GM19043 (cell line): ENCODE results near the gene PLXNA3.

Experiments used
- ATAC-seq: cut with Tn5 transposase; IDR thresholded peaks from one replicate; pipeline ENCODE4 v1.9.1; 2021; ENCODE audit warnings: low read depth; ENCODE audit not compliant: unreplicated experiment

The PLXNA3 gene

DNA sequence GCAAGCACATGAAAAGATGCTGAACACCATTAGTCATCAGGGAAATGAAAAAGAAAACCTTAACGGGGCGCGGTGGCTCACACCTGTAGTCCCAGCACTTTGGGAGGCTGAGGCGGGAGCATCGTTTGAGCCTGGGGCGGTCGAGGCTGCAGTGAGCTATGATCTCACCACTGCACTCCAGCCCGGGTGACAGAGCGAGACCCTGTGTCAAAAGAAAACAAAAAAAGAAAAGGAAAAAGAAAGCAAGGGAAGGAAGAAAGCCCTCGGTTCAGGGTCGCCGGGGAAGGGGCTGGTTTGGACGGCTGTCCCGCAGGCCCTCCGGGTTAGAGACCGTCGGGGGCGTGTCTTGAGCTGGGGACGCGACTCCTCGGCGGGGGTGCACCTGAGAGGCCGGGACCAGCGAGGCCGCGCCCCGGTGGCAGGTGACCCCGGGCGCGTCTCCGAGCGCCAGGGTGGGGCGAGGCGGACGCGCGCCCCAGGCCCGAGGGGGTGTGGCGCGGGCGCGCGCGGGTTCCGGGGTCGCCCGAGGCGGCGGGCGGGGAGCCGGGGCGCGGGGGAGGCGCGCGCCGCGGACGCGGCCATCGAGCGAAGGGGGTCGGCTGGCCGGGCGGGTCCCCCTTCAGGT is 478 bp upstream of the PLXNA3 start:
- ATAC-seq: peak; percentile 40

DNA sequence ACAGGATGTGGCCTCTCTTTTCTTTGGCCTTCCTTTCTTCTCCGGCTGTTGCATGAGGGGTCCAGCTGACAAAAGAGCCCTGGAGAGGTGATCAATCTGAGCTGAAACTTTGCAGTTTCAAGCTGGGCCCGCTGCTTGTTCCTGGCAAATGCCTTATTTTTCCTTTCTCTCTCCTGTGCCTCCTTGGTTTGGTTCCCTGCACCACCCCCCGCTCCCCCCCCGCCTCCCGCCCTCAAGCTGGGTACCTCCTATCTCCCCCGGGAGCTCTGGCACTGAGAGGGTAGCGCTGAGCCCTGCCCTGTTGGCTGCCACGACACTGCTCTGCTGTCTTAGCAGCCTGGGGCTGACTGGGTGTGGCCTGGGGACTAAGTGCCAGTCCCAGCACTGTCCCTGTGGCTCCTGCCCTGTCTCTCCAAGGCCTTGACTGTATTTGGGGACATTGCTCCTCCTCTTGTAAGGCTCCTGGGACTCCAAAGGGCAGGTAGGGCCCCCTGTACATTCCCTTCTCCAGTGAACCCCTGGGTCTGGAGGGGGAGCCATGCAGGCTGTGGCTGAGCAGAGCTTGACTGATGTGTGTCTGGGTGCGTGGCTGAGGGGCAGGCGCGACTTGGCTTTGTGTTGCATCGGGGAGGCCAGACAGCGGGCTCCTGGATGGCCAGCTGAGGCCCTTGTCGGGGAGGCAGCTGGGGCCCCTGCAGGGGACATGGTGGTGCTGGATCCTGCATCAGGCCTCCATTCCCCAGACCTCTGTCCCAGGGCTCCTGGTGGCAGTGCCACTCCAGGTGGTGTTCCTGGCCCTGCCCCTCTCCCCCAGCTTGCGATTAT is 1.1 kb downstream of the PLXNA3 start:
- ATAC-seq: no peak

DNA sequence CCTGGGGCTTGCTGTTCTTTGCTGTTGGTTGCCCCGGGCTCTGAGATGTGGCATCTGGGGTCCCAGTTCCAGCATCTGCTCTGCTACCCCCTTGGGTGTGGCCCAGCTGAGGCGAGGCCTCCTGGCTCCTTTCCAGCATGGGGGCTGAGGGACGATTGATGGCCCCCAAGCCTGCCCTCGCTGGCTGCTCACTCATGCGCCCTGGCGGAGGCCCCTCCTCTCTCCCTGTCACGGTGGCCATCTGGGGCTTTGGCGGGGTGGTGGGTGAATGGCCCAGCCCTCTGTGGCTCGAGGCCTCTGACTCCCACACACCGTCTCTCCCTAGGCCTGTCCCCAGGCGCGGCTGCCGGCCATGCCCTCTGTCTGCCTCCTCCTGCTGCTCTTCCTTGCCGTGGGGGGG is 1.8 kb downstream of the PLXNA3 start:
- ATAC-seq: no peak

DNA sequence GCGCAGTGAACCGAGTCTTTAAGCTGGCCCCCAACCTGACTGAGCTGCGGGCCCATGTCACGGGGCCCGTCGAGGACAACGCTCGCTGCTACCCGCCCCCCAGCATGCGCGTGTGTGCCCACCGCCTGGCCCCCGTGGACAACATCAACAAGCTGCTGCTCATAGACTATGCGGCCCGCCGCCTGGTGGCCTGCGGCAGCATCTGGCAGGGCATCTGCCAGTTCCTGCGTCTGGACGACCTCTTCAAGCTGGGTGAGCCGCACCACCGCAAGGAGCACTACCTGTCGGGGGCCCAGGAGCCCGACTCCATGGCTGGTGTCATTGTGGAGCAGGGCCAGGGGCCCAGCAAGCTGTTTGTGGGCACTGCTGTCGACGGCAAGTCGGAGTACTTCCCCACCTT is 2.2 kb downstream of the PLXNA3 start:
- ATAC-seq: no peak

DNA sequence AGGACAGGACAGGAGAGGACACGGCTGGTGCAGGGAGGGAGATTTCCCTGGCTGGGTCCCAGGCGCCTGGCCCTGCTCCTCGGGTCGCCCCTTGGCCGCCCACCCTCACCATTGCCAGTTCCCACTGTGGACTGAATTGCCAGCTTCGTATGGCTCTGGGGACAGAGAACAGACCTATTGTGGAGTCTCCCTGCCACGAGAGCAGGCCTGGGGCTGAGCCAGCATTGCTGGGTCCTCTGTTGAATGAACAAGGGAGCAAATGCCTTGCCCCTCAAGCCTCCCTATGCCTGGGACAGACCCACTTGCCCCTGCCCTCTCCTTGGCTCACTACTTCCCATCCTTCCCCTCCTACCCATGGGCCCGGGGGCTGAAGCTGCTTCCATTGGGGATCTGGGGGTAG is 4.3 kb downstream of the PLXNA3 start:
- ATAC-seq: no peak

DNA sequence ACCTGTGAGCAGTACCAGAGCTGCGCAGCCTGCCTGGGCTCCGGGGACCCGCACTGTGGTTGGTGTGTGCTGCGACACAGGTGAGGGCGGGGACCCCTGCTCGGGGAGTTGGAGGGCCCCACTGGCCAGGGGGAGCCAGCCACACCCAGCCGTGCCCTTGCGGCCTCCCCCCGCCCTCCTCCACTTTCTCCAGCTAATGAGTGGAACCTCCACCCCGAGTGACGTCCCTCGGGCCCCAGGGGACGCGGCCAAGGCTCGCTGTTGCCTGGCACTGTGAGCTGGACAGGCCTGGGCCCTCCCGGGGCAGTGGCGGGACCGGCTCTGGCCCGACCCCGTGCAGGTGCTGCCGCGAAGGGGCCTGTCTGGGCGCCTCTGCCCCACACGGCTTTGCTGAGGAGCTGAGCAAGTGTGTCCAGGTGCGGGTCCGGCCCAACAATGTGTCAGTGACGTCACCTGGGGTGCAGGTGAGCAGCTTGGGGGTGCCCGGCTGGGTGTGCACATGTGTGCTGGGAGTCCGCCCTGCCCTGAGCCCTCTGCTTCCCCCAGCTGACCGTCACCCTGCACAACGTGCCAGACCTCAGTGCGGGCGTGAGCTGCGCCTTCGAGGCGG is 5.6 kb downstream of the PLXNA3 start:
- ATAC-seq: no peak

DNA sequence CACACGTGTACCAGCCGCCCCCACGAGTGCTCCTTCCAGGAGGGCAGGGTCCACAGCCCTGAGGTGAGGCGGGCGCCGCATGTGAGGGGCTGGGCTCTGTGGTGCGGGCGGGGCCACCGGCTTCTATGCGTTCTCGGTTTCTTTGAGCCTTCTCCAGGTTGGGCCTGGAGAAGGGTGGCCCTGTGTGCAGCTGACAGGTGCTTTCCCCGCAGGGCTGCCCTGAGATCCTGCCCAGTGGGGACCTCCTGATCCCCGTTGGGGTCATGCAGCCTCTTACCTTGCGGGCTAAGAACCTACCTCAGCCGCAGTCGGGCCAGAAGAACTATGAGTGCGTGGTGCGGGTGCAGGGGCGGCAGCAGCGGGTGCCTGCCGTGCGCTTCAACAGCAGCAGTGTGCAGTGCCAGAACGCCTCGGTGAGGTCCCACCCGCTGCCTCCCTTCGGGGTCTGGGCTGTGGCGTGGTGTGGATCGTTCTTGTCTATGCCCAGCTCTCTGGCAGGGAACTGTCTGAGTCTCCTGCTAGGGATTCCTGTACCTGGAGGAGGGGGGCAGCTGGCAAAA is 6.8 kb downstream of the PLXNA3 start:
- ATAC-seq: no peak

DNA sequence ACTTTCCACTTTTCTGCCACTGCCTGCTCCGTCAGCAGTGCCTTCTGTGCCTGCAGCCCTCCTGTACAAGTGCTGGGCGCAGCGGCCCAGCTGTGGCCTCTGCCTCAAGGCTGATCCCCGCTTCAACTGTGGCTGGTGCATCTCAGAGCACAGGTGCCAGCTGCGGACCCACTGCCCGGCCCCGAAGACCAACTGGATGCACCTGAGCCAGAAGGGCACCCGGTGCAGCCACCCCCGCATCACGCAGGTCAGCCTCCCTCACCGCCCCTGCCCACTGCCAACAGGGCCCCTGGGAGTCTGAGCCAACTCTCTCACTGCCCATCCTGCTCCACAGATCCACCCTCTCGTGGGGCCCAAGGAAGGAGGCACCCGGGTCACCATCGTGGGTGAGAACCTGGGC is 7.5 kb downstream of the PLXNA3 start:
- no peak for ATAC-seq

DNA sequence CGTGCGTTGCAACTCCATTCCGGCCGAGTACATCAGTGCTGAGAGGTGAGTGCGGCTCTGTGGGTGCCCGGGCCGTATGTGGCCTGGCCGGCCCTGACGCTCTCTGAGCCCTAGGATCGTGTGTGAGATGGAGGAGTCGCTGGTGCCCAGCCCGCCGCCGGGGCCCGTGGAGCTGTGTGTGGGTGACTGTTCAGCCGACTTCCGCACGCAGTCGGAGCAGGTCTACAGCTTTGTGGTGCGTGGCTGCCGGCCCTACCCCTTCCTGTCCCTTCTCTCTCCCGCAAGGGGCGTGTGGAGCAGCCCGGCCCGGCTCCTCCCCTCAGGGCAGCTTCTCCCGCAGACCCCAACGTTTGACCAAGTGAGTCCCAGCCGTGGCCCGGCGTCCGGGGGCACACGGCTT is 8.0 kb downstream of the PLXNA3 start:
- no peak for ATAC-seq

DNA sequence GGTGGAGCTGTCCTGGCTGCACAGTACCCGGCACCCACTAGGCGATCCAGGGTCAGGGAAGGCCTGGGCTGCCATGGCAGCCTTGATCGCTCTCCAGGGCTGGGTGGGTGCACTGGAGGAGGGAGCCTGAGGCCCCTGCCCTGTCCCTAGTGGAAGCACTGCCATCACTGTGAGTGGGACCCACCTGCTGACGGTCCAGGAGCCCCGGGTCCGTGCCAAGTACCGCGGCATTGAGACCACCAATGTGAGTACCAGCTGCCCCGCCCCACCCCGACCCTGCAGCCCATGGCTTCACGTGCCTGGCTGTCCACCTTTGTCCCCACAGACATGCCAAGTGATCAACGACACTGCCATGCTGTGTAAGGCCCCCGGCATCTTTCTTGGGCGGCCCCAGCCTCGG is 8.8 kb downstream of the PLXNA3 start:
- ATAC-seq: no peak

DNA sequence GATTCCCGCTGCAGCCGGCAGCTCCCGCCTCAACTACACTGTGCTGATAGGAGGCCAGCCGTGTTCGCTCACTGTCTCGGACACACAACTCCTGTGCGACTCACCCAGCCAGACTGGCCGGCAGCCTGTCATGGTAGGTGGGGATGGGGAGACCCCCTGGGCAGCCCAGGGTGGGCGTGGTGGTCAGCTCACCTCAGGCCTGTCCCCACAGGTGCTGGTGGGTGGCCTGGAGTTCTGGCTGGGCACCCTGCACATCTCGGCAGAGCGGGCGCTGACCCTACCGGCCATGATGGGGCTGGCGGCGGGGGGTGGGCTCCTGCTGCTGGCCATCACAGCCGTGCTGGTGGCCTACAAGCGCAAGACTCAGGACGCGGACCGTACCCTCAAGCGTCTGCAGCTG is 9.5 kb downstream of the PLXNA3 start:
- ATAC-seq: no peak

DNA sequence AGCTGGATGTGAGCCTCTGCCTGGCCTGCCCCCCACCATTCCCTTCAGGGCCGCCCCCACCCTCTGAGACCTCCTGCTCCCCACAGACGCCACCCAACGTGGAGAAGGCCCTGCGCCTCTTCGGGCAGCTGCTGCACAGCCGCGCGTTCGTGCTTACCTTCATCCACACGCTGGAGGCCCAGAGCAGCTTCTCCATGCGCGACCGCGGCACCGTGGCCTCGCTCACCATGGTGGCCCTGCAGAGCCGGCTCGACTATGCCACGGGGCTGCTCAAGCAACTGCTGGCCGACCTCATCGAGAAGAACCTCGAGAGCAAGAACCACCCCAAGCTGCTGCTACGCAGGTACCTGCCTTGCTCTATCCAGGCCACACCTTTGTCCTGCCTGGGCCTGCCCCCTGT is 10.1 kb downstream of the PLXNA3 start:
- ATAC-seq: no peak

DNA sequence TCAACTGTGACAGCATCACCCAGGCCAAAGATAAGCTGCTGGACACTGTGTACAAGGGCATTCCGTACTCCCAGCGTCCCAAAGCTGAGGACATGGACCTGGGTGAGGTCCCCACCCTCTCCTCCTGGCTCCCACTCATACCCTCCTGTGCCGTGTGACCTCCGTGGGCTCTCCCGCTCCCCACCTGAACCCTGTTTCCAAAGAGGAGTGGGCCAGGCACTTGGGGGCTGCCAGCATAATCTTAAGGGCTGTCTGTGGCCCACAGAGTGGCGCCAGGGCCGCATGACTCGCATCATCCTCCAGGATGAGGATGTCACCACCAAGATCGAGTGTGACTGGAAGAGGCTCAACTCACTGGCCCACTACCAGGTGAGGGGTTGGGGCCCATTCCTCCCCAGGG is 11.0 kb downstream of the PLXNA3 start:
- no peak for ATAC-seq

DNA sequence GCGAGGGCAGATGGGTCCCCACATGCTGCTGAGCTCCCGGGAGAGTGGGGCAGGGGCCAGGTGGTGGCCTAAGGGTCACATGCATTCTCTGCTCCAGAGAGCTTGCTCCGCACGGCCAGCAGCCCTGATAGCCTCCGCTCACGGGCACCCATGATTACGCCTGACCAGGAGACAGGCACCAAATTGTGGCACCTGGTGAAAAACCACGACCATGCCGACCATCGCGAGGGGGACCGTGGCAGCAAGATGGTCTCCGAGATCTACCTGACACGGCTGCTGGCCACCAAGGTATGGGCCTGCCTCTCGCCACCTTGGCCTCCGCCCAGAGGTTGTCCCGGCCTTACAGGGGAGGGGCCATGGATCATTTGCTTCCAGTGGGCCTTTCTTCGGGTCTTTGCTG is 11.8 kb downstream of the PLXNA3 start:
- no peak for ATAC-seq

DNA sequence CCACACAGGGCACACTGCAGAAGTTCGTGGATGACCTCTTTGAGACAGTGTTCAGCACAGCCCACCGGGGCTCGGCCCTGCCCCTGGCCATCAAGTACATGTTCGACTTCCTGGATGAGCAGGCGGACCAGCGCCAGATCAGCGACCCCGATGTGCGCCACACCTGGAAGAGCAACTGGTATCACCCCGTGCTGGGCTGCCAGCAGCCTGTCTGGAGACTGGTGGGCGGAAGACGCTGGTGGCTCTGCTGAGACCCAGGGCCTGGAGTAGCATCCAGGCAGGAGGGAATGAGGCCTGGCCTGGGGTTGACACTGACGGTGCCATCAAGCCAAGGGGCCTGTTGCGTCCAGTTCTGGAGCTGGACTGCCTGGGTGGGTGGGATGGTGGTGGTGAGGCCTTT is 12.4 kb downstream of the PLXNA3 start:
- no peak for ATAC-seq

DNA sequence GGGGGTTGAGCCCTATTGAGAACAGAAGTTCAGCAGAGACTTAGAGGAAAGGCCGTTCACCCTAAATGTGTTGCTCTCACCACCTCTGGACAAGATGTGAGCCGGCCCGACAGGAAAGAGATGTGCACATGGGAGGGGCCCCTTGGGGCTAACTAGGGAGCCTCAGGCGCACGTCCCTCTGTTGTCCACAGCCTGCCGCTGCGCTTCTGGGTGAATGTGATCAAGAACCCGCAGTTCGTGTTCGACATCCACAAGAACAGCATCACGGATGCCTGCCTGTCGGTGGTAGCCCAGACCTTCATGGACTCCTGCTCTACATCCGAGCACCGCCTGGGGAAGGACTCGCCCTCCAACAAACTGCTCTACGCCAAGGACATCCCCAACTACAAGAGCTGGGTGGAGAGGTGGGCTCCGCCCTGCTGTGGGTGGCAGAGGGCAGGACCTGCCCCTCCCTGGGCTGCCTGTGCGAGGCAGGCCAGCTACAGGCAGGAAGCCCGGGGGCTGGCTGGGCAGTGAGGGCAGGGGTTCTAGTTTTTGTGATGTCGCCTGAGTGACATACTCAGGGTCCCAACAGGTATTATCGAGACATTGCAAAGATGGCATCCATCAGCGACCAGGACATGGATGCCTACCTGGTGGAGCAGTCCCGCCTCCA is 13.0 kb downstream of the PLXNA3 start:
- no peak for ATAC-seq

DNA sequence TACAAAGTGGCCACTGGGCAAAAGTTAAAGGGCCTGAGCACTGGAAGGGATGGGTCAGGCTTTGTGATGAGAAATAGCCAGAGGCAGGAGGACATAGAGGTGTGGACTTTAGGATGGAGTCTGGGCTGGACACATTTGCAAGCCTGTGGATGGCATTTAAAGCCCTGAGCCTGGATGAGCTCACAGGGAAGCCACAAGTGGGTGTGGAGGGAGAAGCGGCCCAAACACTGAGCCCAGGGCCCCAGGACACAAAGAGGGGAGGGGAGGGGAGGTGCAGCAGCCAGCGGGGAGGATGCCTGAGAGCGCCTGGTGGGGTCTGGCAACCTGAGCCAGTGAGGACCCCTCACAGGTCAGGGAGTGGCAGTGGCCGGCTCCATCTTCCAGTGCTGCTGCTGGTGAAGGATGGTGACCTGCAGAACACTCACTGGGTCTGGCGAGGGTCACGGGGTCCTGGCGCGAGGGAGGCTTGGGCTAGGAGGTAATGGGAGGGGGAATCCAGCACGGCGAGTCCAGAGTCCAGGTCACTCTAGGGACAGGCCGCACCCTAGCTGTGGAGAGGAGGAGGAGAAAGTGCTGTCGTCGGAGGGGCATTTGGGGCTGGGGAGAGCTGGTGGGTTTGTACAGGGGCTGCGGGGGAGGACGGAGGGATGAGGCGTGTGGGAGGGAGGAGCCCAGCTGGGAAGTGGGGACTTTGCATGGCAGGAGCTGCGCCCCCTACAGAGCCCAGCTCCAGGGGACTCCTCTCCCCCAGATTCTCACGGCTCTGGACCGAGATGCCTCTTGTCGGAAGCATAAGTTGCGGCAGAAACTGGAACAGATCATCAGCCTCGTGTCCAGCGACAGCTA is 14.0 kb downstream of the PLXNA3 start:
- no peak for ATAC-seq

DNA sequence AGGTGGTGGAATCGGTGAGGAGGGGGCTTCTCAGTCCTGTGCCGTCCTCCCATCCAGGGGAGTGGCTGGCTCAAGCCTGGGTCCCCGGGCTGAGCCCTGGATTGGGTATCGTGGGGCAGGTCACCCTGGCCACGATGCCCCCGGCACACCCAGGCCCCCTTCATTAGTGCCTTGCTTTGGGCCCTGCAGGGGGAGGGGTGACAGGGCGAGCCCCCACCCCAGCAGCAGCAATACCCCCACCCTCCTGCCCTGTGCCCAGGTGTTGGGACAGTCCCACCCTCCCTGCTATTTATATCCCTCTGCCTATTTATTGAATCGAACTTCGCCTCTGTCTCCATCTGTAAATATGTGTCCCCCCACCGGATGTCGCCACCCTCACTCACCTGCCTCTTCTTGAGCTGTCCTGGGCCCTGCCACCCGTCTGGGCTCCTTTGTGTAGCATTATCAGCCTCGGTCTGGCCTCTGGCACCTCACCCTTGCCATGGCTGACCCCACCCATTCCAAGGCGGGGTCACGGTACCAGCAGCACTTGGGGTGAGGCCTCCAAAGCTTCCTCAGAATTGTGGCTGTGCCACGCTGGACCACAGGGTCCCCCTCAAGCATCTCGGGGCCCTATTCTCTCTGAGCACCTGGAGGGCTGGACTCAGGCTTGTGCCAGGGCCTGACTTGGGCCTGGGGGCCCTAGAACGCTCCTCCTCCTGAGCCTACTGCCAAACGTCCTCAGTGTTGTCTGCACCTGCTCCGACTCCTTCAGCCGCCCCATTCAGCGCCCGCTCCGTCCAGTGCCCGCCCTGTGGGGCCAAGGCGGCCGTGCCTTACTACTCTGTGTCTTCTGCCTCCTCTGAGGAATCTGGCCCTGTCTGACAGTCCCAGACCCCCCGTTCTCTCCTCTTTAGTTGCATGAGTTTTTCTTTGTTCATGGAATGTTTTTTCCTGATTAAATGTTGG is 14.9 kb downstream of the PLXNA3 start:
- no peak for ATAC-seq

DNA sequence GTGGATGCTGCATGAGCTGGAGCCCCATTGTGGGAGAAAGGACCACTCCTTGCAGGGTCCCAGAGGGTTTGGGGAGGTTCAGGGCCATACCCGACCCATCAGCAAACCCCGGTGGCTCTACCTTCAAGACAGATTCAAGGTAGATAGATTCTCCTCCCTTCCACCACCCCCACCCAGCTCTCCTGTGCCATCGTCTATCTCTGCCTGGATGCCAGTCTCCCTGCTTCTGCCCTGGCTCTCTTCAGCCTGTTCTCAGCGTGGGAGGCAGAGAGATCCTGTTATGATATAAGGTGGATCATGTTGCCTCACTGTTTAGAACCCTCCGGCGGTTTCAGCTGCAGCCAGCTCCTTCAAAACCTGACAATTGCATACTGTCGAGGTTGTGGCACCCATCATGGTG is 15.6 kb downstream of the PLXNA3 start:
- ATAC-seq: no peak
